Activated CD4-positive, alpha-beta T cell treated with anti-CD3 and anti-CD28 coated beads, Interleukin-2, amount 50 U/mL, for 4 hours (primary cell): ENCODE data around the gene AHCTF1.
"Not testable (repeated sequence)": the region's sequence is repeated elsewhere in the genome, so short reads cannot be mapped to it uniquely, and the experiment has no call there.

Experiments
- DNase-seq, 2 experiments: peaks; one replicate each; pipeline ENCODE4 v3.0.0-alpha.2; 2020

AHCTF1 gene

DNA sequence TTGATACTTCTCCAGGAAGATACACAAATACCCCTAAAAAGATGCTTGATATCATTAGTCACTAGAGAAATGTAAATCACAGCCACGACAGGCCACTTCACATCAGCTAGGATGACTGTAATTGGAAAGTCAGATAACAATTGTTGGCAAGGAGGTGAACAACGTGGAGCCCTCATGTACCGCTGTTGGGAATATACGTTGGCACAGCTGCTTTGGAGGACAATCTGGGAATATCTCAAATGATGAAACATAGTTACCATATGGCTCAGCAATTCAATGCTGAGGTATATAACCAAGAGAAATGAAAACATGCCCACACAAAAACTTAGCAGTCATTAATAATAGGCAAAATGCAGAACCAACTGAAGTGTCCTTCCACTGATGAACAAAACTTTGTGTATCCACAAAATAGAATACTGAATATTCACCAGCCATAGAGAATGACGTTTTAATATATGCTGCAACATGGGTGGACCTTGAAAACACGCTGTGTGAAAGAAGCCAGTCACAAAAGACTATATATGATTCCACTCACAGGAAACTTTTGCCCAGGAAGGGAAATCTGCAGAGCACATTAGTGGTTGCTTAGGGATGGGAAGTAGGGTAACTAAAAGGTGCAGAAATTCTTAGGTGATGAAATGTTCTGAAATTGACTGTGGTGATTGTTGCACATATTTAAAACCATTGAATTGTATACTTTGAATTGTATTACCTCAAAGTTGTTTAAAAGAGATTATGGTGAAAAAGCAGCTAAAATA lies 95.4 kb downstream of the AHCTF1 start:
- DNase-seq, result no peak

DNA sequence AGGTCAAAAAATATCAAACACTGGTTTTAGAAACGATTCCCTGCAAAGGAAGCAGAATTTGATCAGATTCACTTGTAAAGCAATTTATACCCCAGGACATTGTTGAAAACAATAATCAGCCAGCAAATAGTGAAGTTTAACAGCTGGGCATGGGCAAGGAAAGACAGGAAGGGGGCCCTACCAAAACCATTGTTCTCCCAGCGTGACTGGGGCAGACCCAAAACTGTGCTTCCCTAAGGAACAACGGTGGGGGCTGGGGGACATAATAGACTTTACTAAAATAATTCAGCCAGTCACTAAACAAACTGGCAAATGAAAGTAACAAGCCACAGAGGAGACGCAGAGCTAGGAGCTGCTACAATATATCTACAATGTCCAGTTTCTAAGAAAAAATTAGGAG lies 100.2 kb downstream of the AHCTF1 start:
- DNase-seq, result no peak

DNA sequence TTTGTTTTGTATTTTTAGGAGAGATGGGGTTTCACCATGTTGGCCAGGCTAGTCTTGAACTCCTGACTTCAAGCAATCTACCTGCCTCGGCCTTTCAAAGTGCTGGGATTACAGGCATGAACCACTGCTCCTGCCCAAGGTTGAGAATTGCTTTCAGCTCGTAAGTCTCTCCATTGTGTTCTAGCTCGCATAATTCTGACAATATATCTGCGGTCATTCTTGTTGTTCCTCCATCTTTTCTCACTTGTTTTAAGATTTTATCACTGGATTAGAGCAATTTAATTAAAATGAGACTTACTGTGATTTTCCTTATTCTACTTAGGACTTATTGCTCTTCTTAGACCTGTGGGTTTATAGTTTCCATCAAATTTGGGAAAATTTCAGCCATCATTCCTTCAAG lies 102.9 kb downstream of the AHCTF1 start:
- no peak for DNase-seq

DNA sequence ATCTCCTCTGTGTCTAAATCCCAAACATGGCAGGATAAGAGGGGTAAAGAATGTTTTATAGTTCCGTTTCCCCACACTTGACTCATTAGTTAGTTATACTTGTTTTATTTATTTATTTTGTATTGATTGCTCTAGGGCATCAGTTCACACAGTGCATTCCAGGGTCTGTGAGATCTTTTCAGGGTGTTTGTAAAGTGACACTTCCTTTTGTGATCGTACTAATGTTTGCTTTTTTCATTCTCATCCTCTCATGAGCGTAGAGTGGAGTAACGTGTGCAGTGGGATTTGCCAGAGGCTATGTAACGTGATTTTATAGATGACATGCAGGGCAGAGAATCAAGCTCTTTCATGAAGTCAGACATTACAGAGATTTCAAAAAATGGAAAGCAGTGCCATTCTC lies 104.4 kb downstream of the AHCTF1 start:
- no peak for DNase-seq

DNA sequence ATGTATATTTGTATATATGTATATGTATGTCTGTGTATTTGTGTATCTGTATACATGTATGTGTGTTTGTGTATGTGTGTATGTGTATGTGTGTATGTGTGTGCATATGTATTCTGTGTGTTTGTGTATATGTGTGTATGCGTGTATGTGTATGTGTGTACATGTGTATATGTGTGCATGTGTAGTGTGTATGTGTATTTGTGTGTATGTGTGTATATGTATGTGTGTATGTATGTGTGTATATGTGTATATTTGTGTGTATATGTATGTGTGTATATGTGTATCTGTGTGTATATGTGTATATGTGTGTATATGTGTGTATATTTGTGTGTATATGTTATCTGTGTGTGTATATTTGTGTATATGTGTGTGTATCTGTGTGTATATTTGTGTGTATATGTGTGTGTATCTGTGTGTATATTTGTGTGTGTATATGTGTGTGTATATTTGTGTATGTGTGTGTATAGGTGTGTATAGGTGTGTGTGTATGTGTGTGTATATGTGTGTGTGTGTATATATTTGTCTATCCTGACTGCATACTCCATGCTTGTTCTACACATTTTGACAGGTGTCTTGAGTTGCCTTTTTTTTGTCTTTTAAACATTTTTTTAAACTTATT lies 106.1 kb downstream of the AHCTF1 start:
- DNase-seq, result no peak

DNA sequence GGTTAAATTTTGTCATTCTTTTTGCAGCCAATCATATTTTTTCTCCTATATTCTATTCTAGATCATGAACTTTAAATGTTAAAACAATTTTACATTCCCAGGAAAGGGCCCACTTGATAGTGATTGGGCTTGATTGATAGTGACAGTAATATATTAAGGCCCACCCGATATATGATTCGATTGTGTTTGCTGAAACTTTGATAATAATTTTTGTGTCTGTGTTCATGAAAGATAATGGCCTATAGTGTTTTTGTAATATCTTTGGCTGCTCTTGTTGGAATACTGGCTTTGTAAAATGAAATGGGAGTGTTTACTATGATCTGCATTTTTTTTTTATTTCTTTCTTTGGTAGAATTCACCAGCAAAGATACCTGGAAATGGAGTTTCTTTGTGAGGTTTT lies 107.2 kb downstream of the AHCTF1 start:
- DNase-seq, result no peak

DNA sequence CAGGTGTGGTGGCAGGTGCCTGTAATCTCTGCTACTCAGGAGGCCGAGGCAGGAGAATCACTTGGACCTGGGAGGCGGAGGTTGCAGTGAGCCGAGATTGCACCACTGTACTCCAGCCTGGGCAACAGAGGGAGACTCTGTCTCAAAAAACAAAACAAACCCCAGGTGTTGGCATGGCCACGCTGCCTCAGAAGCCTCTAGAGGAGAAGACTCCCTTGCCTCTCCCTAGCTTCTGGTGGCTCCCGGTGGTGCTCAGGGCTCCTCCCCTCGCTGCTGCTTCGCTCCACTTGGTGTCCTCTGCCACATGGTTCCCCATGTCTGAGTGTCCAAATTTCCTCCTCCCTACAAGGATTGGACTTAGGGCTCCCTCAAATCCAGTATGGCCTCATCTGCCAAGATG lies 109.6 kb downstream of the AHCTF1 start:
- not testable (repeated sequence) for DNase-seq

DNA sequence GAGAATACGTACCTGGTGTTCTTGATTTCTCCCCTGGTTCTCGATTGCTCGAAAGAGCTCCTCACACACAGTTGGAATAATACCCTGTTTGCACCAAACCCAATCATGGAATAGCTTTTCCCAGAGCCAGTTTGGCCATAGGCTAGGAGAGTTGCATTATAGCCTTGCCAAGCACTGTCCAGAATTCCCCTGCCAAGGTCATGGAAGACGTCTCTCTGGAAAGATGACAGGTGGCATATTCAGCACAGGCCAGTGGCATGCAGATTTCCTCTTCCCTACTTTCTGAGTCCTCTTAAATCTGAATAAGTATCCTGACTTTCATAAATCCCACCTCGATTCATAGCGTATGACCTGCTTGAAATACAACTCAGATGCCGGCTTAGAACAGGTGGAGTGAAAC lies 111.1 kb downstream of the AHCTF1 start:
- no peak for DNase-seq

DNA sequence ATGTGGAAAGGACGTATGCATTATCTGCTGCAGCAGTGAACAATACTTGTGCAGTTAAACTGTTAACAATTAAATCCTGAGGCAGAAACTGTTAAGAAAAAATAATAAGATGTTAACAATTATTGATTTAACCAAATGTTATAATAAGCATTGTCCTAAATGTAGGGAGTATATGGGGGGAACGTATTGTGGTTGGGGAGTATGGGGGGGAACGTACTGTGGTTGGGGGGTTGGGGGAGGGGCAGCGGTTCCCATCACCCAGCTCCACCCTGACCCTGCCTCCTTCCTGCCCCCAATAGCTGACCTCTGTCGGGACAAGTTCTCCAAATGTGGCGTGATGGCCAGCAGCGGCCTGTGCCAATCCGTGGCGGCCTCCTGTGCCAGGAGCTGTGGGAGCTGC lies 114.0 kb downstream of the AHCTF1 start:
- DNase-seq, result not testable (repeated sequence)

DNA sequence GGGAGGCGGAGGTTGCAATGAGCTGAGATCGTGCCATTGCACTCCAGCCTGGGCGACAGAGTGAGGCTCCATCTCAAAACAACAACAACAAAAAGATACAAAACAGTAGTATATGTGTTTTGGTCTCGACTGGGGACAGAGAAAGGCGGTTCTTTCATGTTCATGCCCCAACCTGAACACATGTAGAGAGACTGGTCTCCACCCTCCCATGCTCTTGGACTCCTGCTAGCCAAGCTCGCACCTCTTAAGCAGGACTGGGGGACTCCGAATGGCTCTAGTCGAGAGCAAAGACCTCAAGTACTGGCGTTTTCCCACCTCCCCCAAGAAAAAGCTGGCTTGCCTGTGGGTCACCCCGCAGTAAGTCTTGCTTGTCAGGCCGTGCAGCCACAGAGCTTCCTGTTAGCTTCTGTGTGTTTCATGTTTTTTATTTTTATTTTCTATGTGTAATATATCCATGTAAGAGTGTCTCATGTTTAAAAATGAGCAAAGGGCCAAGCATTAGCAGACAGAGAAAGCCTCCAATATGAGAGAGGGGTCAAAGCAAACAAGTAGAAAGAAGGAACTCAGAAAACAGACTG lies 116.0 kb downstream of the AHCTF1 start:
- DNase-seq, result no peak

DNA sequence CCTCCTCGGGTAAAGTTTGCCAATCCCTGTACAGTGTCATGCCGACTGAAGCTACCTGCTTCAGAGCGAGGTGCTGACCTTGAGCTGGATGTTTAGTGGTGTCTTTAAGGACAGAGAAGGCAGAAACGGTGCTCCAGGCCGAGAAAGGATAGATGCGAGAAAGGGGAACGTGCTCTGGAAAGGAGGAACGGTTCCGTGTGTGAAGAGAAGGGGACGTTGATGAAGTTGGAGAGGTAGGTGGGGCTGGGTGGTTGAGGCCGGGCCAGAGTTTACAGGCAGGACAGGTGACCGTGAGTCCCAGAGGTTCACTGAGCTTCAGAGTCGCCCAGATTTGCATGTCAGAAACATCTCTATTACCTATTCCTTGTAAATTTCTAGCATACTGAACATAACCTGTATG lies 116.9 kb downstream of the AHCTF1 start:
- DNase-seq, result no peak

DNA sequence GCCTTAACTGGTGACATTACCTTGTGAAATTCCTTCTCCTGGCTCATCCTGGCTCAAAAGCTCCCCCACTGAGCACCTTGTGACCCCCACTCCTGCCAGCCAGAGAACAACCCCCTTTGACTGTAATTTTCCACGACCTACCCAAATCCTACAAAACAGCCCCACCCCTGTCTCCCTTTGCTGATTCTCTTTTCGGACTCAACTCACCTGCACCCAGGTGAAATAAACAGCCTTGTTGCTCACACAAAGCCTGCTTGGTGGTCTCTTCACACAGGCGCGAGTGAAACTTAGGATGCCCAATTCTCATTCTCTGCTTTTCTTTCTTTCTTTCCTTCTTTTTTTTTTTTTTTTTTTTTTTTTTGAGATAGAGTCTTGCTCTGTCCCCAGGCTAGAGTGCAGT lies 118.4 kb downstream of the AHCTF1 start:
- not testable (repeated sequence) for DNase-seq

DNA sequence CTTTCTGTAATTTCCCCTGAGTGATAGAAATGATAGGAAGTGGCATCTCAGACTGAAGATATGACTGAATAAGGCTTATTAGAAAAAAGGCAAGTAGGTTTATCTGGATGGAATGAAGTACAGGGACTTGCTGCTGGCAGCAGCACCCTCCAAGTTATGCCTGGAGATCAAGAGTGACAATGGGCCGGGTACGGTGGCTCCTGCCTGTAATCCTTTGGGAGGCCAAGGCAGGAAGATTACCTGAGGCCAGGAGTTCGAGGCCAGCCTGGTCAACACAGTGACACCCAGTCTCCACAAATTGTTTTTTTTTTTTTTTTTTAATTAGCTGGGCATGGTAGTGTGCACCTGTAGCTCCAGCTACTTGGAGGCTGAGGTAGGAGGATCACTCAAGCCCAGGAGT lies 119.8 kb downstream of the AHCTF1 start:
- no peak for DNase-seq

DNA sequence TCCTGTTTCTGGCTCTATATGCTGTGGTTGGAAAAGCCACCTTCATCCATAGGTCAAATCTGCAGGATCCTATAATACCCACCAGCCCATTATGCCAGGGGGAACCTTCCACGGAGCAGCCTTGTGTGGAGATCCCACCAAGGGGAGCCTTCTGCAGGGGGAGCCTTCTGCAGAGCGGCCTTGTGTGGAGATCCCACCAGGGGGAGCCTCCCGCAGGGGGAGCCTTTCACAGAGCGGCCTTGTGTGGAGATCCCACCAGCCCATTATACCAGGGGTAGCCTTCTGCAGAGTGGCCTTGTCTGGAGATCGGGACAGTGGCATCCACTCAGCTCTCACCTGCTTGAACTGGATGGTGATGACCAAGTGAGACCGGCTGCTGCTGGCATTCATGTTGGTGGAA lies 122.3 kb downstream of the AHCTF1 start:
- no peak for DNase-seq

DNA sequence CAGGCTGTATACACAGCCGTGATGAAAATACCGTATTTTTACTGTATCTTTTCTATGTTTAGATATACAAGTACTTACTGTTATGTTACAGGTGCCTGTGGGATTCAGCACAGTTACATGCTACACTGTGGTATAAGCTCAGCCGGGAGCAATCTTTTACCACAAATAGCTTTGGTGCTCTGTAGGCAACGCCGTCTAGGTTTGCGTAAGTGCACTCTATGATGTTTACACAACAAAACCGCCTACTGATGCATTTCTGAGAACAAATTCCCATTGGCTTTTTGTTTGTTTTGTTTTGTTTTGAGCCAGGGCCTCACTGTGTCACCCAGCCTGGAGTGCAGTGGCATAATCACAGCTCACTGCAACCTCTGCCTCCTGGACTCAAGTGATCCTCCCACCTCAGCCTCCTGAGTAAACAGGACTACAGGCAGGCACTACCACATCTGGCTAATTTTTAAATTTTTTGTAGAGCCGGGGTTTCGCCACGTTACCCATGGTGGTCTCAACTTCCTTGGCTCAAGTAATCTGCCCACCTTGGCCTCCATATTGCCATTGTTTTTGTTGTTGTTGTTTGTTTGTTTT lies 126.5 kb downstream of the AHCTF1 start:
- DNase-seq, result no peak

DNA sequence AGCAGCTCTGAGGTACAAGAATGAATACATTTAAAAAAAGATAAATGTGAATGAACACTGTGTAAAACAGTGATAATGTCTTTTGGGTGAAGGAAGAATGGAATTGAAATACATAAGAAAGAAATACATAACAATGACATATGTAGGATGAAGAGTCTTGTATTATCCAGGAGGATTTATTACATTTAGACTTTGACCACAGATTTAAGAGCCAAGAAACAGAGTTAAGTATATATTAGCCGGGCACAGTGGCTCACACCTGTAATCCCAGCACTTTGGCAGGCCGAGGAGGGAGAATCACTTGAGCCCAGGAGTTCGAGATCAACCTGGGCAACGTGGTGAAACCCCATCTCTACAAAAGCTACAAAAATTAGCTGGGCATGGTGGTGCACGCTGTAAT lies 127.9 kb downstream of the AHCTF1 start:
- no peak for DNase-seq

DNA sequence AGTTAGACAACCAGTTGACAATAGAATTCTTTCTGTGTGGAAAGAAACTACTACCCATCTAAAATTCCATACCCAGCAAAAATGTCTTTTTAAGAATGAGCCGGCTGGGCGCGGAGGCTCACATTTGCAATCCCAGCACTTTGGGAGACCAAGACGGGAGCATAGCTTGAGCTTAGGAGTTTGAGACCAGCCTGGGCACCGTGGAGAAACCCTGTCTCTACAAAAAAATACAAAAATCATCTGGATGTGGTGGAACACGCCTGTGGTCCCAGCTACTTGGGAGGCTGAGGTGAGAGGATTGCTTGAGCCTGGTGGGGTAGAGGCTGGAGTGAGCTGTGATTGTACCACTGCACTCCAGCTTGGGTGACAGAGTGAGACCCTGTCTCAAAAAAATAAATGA lies 128.4 kb downstream of the AHCTF1 start:
- DNase-seq, result no peak

DNA sequence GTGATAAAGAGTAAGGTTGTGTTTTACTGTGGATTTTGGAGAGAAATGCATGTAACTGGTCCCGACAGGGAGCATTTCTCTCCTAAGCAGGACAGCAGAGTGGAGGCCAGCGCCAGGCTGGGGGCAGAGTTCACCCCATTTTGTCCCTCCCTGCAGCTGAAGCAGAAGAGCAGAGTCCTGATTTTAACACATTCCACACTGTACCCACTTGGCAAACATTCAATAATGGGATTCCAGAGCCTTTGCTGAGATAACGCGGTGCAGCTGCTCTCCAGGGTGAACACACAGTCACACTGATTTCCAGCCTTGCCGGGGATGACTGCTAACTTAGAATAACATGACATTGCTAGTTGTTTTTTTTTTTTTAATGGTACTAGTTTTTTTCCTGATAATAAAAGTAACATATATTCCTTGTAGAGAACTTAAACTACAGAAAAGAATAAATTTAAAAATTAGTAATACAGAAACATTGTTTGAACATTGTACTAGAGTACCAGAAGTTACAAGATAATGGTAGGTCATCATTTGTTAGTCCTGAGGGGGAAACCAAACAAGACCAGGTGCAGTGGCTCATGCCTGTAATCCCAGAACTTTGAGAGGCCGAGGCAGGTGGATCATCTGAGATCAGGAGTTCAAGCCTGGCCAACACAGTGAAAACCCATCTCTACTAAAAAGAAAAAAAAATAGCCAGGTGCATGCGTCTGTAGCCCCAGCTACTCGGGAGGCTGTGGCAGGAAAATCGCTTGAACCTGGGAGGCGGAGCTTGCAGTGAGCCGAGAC lies 130.3 kb downstream of the AHCTF1 start:
- DNase-seq, result no peak

DNA sequence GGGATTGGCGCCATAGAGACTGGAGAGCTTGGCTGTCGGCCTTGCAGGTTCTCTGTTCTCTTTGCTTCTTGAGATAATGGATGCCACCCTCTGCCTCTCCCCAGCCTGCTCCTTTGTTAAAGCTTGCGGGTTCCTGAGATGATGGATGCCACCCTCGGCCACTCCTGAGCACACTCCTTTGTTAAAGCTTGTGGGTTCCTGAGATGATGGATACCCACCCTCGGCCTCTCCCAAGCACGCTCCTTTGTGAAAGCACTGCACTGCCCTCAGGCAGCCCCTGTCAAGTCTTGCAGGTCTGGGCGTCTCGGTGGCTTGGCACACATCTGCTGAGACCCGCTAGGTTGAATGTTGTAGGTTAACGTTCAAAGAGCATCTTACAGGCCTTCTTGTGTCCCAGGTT lies 131.0 kb downstream of the AHCTF1 start:
- no peak for DNase-seq

DNA sequence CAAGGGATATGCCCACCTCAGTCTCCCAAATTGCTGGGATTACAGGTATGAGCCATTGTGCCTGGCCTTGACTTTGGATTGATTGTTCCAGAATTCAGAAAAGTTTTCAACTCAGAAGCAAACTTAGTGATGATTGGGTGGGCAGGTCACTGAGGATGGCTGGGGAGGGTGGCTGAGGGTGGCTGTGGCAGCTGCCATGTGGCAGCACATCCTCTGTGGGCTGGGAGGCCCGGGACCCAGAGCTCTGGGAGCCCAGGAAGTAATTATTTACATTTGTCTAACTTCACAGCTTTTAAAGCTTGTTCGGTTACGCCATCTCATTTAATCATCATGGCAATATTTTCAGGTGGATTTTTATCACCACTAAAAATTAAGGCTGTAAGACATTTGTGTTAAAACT lies 131.4 kb downstream of the AHCTF1 start:
- DNase-seq, result no peak

DNA sequence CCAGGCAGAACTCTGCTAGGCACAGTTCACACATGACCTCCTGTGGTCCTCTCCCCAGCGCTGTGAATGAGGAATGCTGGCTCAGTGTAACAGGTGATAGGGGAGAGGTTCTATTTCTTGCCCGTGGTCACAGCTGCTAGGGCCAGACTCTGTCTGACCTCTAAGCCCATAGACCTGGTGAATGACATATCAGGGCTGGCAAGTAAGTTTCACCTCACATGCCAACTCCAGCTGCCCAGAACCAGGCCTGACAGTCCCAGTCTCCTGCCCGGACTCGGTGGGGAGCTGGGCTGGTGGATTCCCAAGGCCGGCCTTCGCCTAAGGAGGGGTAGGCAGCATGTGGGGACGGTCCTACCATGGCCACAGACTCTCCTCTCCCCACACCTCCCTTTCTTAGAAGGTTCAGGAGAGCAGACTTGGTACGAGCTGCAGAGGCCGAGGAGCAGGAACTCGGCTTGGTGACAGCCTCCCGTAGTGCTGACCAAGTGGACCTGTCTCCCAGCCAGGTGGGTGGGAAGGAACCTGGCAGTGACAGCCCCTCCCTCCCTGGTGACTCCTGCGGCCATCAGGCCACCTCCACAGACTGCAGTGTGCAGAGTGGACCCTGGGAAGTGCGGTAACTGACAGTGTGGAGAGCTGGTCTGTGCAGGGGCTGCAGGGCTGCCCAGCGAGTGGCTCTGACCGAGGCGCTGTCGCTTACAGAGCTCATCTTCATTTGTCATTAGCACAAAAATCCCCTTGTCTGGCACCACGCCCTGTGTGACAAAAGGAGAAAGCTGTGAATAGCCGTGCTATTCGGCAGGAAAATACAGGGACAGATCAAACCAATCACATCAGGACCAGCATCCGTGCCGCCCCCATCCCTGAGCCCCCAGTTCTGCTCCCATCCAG lies 132.9 kb downstream of the AHCTF1 start:
- no peak for DNase-seq

DNA sequence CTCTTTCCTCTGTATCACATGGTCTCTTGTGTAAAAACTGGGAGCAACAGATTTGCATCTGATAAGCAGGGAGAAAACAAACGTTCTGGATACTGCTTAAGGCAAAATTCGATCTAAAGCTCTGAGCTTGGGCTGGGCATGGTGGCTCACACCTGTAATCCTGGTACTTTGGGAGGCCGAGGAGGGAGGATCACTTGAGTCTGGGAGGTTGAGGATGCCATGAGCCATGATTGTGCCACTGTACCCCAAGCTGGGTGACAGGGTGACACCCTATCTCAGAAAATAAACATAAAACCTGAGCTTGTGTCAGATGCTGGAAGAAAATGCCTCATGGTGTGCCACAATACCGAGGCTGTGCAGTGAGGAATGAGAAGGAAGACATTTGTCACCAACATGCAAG lies 133.6 kb downstream of the AHCTF1 start:
- no peak for DNase-seq
